B cell (primary cell): Measurements from ENCODE around the gene IFNGR1. TPM values are rescaled to one million over a fixed set of nuclear protein-coding genes. Genes with fewer than 3 reads are reported as not detected.

Experiments
- ATAC-seq: fragments of 200-7000 bp; cut with Tn5 transposase; one replicate; pipeline ENCODE4 v1.10.0; 2021; ENCODE audit warnings: low read depth, mild to moderate bottlenecking, moderate number of reproducible peaks, moderate library complexity
- CTCF ChIA-PET: fragments of 350-600 bp; sonication (Branson Sonifier 250); formaldehyde crosslinking; loops from one replicate; lab custom pipeline; 2021; ENCODE audit warnings: antibody characterized with exemption, inconsistent platforms; lab: Charles Lee
- POLR2A ChIA-PET: fragments of 350-600 bp; sonication (Branson Sonifier 250); formaldehyde crosslinking; loops from one replicate; lab custom pipeline; 2021; ENCODE audit warnings: antibody characterized with exemption; lab: Charles Lee
- DNase-seq: peaks from one replicate; pipeline ENCODE4 v3.0.0; 2013
- H2AFZ ChIP-seq: 2 replicates; pipeline ENCODE4 v1.6.1; 2012; ENCODE audit warnings: mild to moderate bottlenecking, low read depth, low read length; ENCODE audit not compliant: insufficient read depth, poor library complexity, severe bottlenecking
- H3K27ac ChIP-seq, 2 donors: 1 replicate in 1 of 2; 2 replicates in 1 of 2; pipeline ENCODE4 v1.5.1; 2012 to 2013; ENCODE audit warnings: low read length in 2 of 2, mild to moderate bottlenecking in 2 of 2, moderate library complexity in 1 of 2
- H3K27me3 ChIP-seq, 4 experiments: fragments of 200-600 bp in 1 of 4; sonication (generic) in 1 of 4; replicated peaks in 1 of 4; 1 replicate in 2 of 4; 2 replicates in 2 of 4; pipeline versions ENCODE4 v1.6.1 to v1.7.0; 2013 to 2016; ENCODE audit warnings: low read length in 3 of 4, mild to moderate bottlenecking in 2 of 4, mixed read lengths in 1 of 4, moderate library complexity in 1 of 4; ENCODE audit not compliant: insufficient read depth in 4 of 4, control insufficient read depth in 3 of 4; ENCODE audit errors: control extremely low read depth in 1 of 4
- H3K36me3 ChIP-seq, 2 experiments: replicated peaks in 1 of 2; 1 replicate in 1 of 2; 2 replicates in 1 of 2; pipeline versions ENCODE4 v1.6.1 to v1.7.1; 2013; ENCODE audit warnings: low read length in 1 of 2; ENCODE audit not compliant: insufficient read depth in 2 of 2, control insufficient read depth in 1 of 2; ENCODE audit errors: control extremely low read depth in 1 of 2, extremely low read depth in 1 of 2
- H3K4me1 ChIP-seq, 2 donors: fragments of 200-600 bp in 1 of 2; sonication (generic) in 1 of 2; 1 replicate in 1 of 2; 2 replicates in 1 of 2; pipeline versions ENCODE4 v1.5.1 to v1.6.1; 2013 to 2017; ENCODE audit warnings: low read length in 2 of 2; ENCODE audit not compliant: control insufficient read depth in 2 of 2, insufficient read depth in 2 of 2
- H3K4me2 ChIP-seq: replicated peaks from 2 replicates; pipeline ENCODE3; 2012; ENCODE audit warnings: mild to moderate bottlenecking, low read depth, low read length; ENCODE audit not compliant: poor library complexity, severe bottlenecking
- H3K4me3 ChIP-seq, 5 experiments: fragments of 200-600 bp in 1 of 5; sonication (generic) in 1 of 5; 1 replicate in 3 of 5; 2 replicates in 2 of 5; pipeline versions ENCODE4 v1.5.1 to v1.7.0; 2011 to 2016; ENCODE audit warnings: low read length in 4 of 5, mild to moderate bottlenecking in 4 of 5, low read depth in 2 of 5, control low read depth in 1 of 5, moderate library complexity in 1 of 5; ENCODE audit not compliant: insufficient read depth in 1 of 5; ENCODE audit errors: control extremely low read depth in 1 of 5, extremely low read depth in 1 of 5
- H3K79me2 ChIP-seq: fragments of 200-600 bp; sonication (generic); one replicate; pipeline ENCODE4 v1.6.0; 2016; ENCODE audit warnings: low read length; ENCODE audit not compliant: control insufficient read depth, insufficient read depth
- H3K9ac ChIP-seq: fragments of 200-600 bp; sonication (generic); 2 replicates; pipeline ENCODE4 v1.6.1; 2017; ENCODE audit warnings: mild to moderate bottlenecking, low read length, moderate library complexity
- H3K9me3 ChIP-seq, 3 donors: one replicate each; pipeline versions ENCODE4 v1.6.1 to v1.7.1; 2013; ENCODE audit warnings: low read length in 2 of 3; ENCODE audit not compliant: control insufficient read depth in 2 of 3, insufficient read depth in 1 of 3; ENCODE audit errors: control extremely low read depth in 1 of 3
- H4K20me1 ChIP-seq: 2 replicates; pipeline ENCODE4 v1.6.0; 2012; ENCODE audit warnings: mild to moderate bottlenecking, low read length; ENCODE audit not compliant: insufficient read depth, control insufficient read depth, poor library complexity, severe bottlenecking
- H3K27ac Mint-ChIP-seq: one replicate; pipeline ENCODE4 v1.8.0; 2021; ENCODE audit warnings: mixed read lengths
- H3K27me3 Mint-ChIP-seq: one replicate; pipeline ENCODE4 v1.8.0; 2021; ENCODE audit warnings: mixed read lengths
- H3K4me1 Mint-ChIP-seq: one replicate; pipeline ENCODE4 v1.8.0; 2021; ENCODE audit warnings: mixed read lengths
- H3K4me3 Mint-ChIP-seq: one replicate; pipeline ENCODE4 v1.8.0; 2021; ENCODE audit warnings: mixed read lengths
- H3K9me3 Mint-ChIP-seq: one replicate; pipeline ENCODE4 v1.8.0; 2022; ENCODE audit warnings: mixed read lengths; ENCODE audit not compliant: insufficient read depth
- EZH2 ChIP-seq: IDR thresholded peaks from 2 replicates; pipeline ENCODE4 v1.6.1; 2012; ENCODE audit warnings: borderline replicate concordance, low read depth, mild to moderate bottlenecking, moderate library complexity, low read length; ENCODE audit not compliant: insufficient read depth, poor library complexity, severe bottlenecking
- WGBS: methylation state at CpG from one replicate; pipeline ENCODE4 v1.1.5; 2013; ENCODE audit warnings: missing lambda C conversion rate; ENCODE audit not compliant: insufficient coverage; 5-methylcytosine and 5-hydroxymethylcytosine counted together
- intact Hi-C: fragments of 100-400 bp; cut with micrococcal nuclease; formaldehyde crosslinking; loops from one replicate; pipeline ENCODE4 v1.10.0; 2022
- polyA plus RNA-seq: library from polyadenylated mRNA; depleted of rRNA; stranded (reverse); fragments of >200 nt; gene quantifications from 2 replicates; pipeline ENCODE4 v1.2.3, GENCODE V29; 2012
- total RNA-seq, 2 donors: library from RNA; stranded (reverse); fragments of 120-200 nt in 1 of 2; gene quantifications; 1 replicate in 1 of 2; 2 replicates in 1 of 2; pipeline versions ENCODE4 v1.2.3 to v1.2.4, GENCODE V29; 2013 to 2022
- TF ChIP-seq, protein P1 (sequence below): fragments of 200-600 bp; IDR thresholded peaks from one replicate; pipeline ENCODE4 v1.8.0; 2022; ENCODE audit warnings: antibody characterized with exemption, mild to moderate bottlenecking

IFNGR1 gene
- total and polyA plus RNA-seq, 2 donors (not counting 1 experiment from before 2014, with no cell fraction given): 24.5 to 48.2 TPM

DNA sequence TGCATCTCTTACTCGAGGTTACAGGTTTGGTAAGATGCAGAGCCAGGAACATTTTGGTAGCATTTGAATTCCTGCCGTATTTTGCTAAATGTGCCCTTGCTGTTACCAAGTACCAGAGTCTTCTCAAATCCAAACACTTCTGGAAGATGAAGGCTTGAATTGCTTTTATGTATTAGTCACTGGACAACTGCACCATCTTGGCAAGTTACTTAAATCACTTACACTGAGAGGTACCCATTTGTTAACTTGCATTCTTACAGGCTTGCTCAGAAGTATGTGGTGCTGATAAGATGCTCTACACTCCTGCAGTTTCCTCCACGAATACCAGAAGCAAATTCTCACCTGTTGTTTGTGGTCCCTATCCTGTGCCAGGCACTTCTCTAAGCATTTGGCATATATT is 58.4 kb downstream of the IFNGR1 start:
- Histone ChIP-seq H2AFZ (no peak overlapping the region), H3K9me3 (peaks cover 0 to 19% (median 8%) of the 10 kb centered on the region in 3 donors), H3K4me1 (peaks cover 21 to 29% of the 10 kb centered on the region in 2 donors), H3K9ac (no peak overlapping the region), H3K4me3 (no peak overlapping the region), H3K79me2 (no peaks in the 10 kb centered on the region), H3K36me3 (no peaks in the 10 kb centered on the region), H3K4me2 (no peak overlapping the region), H4K20me1 (no peaks in the 10 kb centered on the region), H3K27me3 (no peaks in the 10 kb centered on the region), H3K27ac (no peak overlapping the region)
- Mint-ChIP-seq H3K27me3 (no peaks in the 10 kb centered on the region), H3K4me1 (peaks cover 38% of the 10 kb centered on the region), H3K27ac (no peak overlapping the region), H3K4me3 (no peak overlapping the region), H3K9me3 (peaks cover 5% of the 10 kb centered on the region)
- CTCF ChIA-PET: interaction anchor here (0.8 to 3.3 kb wide), 6 partner anchors 11 to 84 kb away, joined by 3 to 13 read pairs (median 4); no protein-coding TSS in a partner anchor
- intact Hi-C loops: loop anchor here (10.0 kb wide), 1 partner anchor 196 kb away; no protein-coding TSS in a partner anchor
- POLR2A ChIA-PET: interaction anchor here (1.3 kb wide), 1 partner anchor 11 kb away, joined by 3 read pairs; no protein-coding TSS in a partner anchor
- DNase-seq: no peak
- no peak for ATAC-seq
- TF ChIP-seq, protein P1, sequence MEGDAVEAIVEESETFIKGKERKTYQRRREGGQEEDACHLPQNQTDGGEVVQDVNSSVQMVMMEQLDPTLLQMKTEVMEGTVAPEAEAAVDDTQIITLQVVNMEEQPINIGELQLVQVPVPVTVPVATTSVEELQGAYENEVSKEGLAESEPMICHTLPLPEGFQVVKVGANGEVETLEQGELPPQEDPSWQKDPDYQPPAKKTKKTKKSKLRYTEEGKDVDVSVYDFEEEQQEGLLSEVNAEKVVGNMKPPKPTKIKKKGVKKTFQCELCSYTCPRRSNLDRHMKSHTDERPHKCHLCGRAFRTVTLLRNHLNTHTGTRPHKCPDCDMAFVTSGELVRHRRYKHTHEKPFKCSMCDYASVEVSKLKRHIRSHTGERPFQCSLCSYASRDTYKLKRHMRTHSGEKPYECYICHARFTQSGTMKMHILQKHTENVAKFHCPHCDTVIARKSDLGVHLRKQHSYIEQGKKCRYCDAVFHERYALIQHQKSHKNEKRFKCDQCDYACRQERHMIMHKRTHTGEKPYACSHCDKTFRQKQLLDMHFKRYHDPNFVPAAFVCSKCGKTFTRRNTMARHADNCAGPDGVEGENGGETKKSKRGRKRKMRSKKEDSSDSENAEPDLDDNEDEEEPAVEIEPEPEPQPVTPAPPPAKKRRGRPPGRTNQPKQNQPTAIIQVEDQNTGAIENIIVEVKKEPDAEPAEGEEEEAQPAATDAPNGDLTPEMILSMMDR: no peak
- no peak for TF ChIP-seq EZH2
- 60% methylated on average over 1 of the region's 3 CpGs for WGBS

DNA sequence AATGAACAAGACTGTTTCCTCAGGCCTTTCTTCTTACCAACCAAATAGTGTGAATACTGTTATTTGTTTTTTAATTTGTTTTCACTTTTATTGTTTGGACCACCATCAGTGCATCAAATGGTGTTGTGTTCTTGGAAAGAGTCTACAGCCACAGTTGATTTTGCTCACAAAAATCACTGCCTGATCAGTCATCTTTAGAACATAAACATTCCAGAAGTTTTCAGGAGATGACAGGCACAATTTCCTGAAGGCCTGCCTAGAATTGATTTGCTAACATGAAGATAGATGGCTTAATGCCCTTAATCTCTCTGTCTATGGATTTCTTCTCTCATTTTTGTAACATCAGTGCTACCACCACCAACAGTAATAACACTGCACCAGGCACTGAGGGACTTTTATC is 59.3 kb downstream of the IFNGR1 start:
- intact Hi-C loops: loop anchor here (10.0 kb wide), 1 partner anchor 195 kb away; no protein-coding TSS in a partner anchor

More for the DNA sequence above, 59.3 kb downstream of the IFNGR1 start:
- Histone ChIP-seq H3K36me3 (no peaks in the 10 kb centered on the region), H3K4me3 (no peak overlapping the region), H4K20me1 (no peaks in the 10 kb centered on the region), H3K27ac (no peak overlapping the region), H3K27me3 (no peaks in the 10 kb centered on the region), H3K9me3 (peaks cover 0 to 18% (median 8%) of the 10 kb centered on the region in 3 donors), H2AFZ (no peak overlapping the region), H3K4me1 (peaks cover 16 to 25% of the 10 kb centered on the region in 2 donors), H3K4me2 (no peak overlapping the region), H3K79me2 (no peaks in the 10 kb centered on the region), H3K9ac (no peak overlapping the region)
- DNase-seq (no peak), ATAC-seq (no peak)
- H3K27me3 Mint-ChIP-seq: no peaks in the 10 kb centered on the region
- peaks cover 33% of the 10 kb centered on the region for H3K4me1 Mint-ChIP-seq
- TF ChIP-seq, protein P1: no peak
- TF ChIP-seq EZH2: no peak
- ChIA-PET POLR2A (no interaction called here), CTCF (interaction anchor here (0.8 to 3.3 kb wide), 7 partner anchors 12 to 137 kb away, joined by 3 to 13 read pairs (median 4); no protein-coding TSS in a partner anchor)
- no peak overlapping the region for H3K4me3 Mint-ChIP-seq
- H3K9me3 Mint-ChIP-seq: peaks cover 5% of the 10 kb centered on the region
- H3K27ac Mint-ChIP-seq: no peak overlapping the region
